ENCODE results near the gene CLDN2.
A peak's percentile ranks its signal among the peaks of the same experiment; 100 is the strongest.

Gene CLDN2

GRCh38 chrX:106966547-106966946 is 46.3 kb downstream of the CLDN2 start:
- peak; percentile 6 to 8 for DNase-seq

GRCh38 chrX:106972896-106973295 is 52.7 kb downstream of the CLDN2 start:
- no peak for DNase-seq

GRCh38 chrX:106973433-106974149 is 53.4 kb downstream of the CLDN2 start:
- no peak for DNase-seq

GRCh38 chrX:106976416-106976815 is 56.2 kb downstream of the CLDN2 start:
- DNase-seq: no peak

All from NCI-H2081 (cell line).